Middle frontal gyrus (tissue), 1 donor: ENCODE measurements around the gene NARS2.

Experiments
- DNase-seq: peaks from one replicate; pipeline ENCODE4 v3.0.0-alpha.2; 2015; ENCODE audit warnings: low spot score; ENCODE audit errors: extremely low spot score

NARS2 gene

GRCh38 chr11:78417175-78417887 lies 157.3 kb downstream of the NARS2 start, which contains the start of gene GAB2:
TSS of gene GAB2 (minus strand) at chr11:78417820. CDS start at chr11:78417720, 100 bp downstream.
- DNase-seq: no peak

- DNase-seq: peak; percentile 66
Observed at GRCh38 chr11:78416285-78417174, 158.1 kb downstream of the NARS2 start.

GRCh38 chr11:78415338-78415737 lies 159.3 kb downstream of the NARS2 start:
- no peak for DNase-seq

GRCh38 chr11:78414321-78415051 lies 160.2 kb downstream of the NARS2 start:
- no peak for DNase-seq

GRCh38 chr11:78408619-78409018 lies 166.0 kb downstream of the NARS2 start:
- no peak for DNase-seq

- DNase-seq: no peak
Observed at GRCh38 chr11:78406568-78407196, 168.0 kb downstream of the NARS2 start.

- DNase-seq: no peak
Observed at GRCh38 chr11:78405805-78406204, 168.9 kb downstream of the NARS2 start.

GRCh38 chr11:78403781-78404180 lies 170.9 kb downstream of the NARS2 start:
- DNase-seq: no peak

- DNase-seq: no peak
Observed at GRCh38 chr11:78402847-78403246, 171.8 kb downstream of the NARS2 start.

- DNase-seq: no peak
Observed at GRCh38 chr11:78400702-78401101, 174.0 kb downstream of the NARS2 start.

GRCh38 chr11:78400116-78400515 lies 174.5 kb downstream of the NARS2 start:
- no peak for DNase-seq

GRCh38 chr11:78399136-78399535 lies 175.5 kb downstream of the NARS2 start:
- DNase-seq: no peak

- no peak for DNase-seq
Observed at GRCh38 chr11:78398715-78399114, 175.9 kb downstream of the NARS2 start.

- DNase-seq: no peak
Observed at GRCh38 chr11:78397398-78397797, 177.3 kb downstream of the NARS2 start.

GRCh38 chr11:78395597-78395996 lies 179.1 kb downstream of the NARS2 start:
- DNase-seq: no peak

- no peak for DNase-seq
Observed at GRCh38 chr11:78392854-78393253, 181.8 kb downstream of the NARS2 start.

- DNase-seq: no peak
Observed at GRCh38 chr11:78391424-78391823, 183.2 kb downstream of the NARS2 start.

GRCh38 chr11:78390809-78391208 lies 183.9 kb downstream of the NARS2 start:
- no peak for DNase-seq

GRCh38 chr11:78386215-78386941 lies 188.3 kb downstream of the NARS2 start:
- no peak for DNase-seq
